GM12878 (cell line): ENCODE measurements around the gene M1AP.
A peak's percentile ranks its signal among the peaks of the same experiment; 100 is the strongest.

ENCODE experiments used
- BACH1 ChIP-seq: fragments of 450-650 bp; IDR thresholded peaks from 2 replicates; pipeline ENCODE4 v1.6.1; 2017; ENCODE audit warnings: mild to moderate bottlenecking, borderline replicate concordance
- CREB1 ChIP-seq: IDR thresholded peaks from 2 replicates; pipeline ENCODE4 v1.6.1; 2012; ENCODE audit warnings: low read depth, mild to moderate bottlenecking, inconsistent platforms
- HDAC6 ChIP-seq: fragments of 200-600 bp; sonication (generic); IDR thresholded peaks from one replicate; pipeline ENCODE4 v1.8.0; 2017; ENCODE audit warnings: antibody characterized with exemption; ENCODE audit not compliant: unreplicated experiment
- HDGF ChIP-seq: fragments of 450-650 bp; IDR thresholded peaks from 2 replicates; pipeline ENCODE4 v1.6.1; 2016; ENCODE audit warnings: antibody characterized with exemption
- KDM1A ChIP-seq: fragments of 200-600 bp; sonication (generic); IDR thresholded peaks from 2 replicates; pipeline ENCODE4 v1.6.1; 2016; ENCODE audit warnings: borderline replicate concordance
- MEF2A ChIP-seq: IDR thresholded peaks from 2 replicates; pipeline ENCODE4 v1.6.1; 2011; ENCODE audit warnings: low read depth, mild to moderate bottlenecking, low read length, moderate library complexity; ENCODE audit not compliant: insufficient read depth
- MXI1 ChIP-seq: fragments of 150-350 bp; IDR thresholded peaks from 2 replicates; pipeline ENCODE4 v1.6.1; 2011; ENCODE audit warnings: low read depth, mild to moderate bottlenecking, inconsistent platforms, low read length, improper control_type of control experiment
- NFIC ChIP-seq: IDR thresholded peaks from 2 replicates; pipeline ENCODE4 v1.6.1; 2012; ENCODE audit warnings: low read depth, mild to moderate bottlenecking, inconsistent platforms, low read length, moderate library complexity
- POLR2A ChIP-seq: IDR thresholded peaks from 2 replicates; pipeline ENCODE4 v1.6.1; 2011; ENCODE audit warnings: low read depth, mild to moderate bottlenecking, low read length
- POLR2AphosphoS2 ChIP-seq: IDR thresholded peaks from 2 replicates; pipeline ENCODE4 v1.6.1; 2011; ENCODE audit warnings: low read depth, mild to moderate bottlenecking, low read length, improper control_type of control experiment, moderate library complexity
- TARDBP ChIP-seq: IDR thresholded peaks from 2 replicates; pipeline ENCODE4 v1.6.1; 2016; ENCODE audit warnings: borderline replicate concordance
- TCF7 ChIP-seq: IDR thresholded peaks from 2 replicates; pipeline ENCODE4 v1.6.1; 2014; ENCODE audit warnings: antibody characterized with exemption, borderline replicate concordance
- ZNF217 ChIP-seq: fragments of 450-650 bp; IDR thresholded peaks from 2 replicates; pipeline ENCODE4 v1.6.1; 2017; ENCODE audit warnings: antibody characterized with exemption, mild to moderate bottlenecking
- TF ChIP-seq, protein P1 (sequence below), 3 experiments: IDR thresholded peaks in 2 of 3; conservative IDR thresholded peaks in 1 of 3; 2 replicates each; pipeline ENCODE4 v1.5.1; 2011; ENCODE audit warnings: low read depth in 3 of 3, low read length in 3 of 3, mild to moderate bottlenecking in 3 of 3, control low read depth in 2 of 3, moderate library complexity in 2 of 3, inconsistent platforms in 1 of 3, mixed read lengths in 1 of 3; ENCODE audit not compliant: control insufficient read depth in 2 of 3, insufficient read depth in 1 of 3; ENCODE audit errors: extremely low read depth in 1 of 3

DNA sequence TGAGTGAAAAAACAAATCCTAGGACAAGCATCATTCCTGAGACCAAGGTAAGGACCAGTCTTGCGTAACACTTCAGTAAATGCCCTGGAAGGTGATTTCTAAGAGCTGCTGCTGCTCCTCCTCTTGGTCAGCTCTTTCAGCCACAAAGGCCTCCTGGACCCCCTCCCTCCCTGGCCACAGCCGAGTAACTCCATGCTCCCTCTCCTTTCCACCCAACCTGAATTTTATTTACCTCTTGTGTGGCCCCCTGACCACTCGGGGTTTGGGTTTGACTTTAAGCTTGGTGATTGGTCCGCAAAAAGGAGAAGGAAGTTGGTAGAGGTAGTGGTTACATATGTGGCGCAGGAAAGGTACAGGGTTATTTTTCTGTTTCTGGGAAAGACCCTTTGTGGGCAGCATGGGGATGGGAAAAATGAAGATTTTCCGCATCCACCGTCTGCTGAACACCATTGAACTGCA, 109.2 kb downstream of the M1AP start:
- no peak for TF ChIP-seq ZNF217
- TF ChIP-seq HDAC6: no peak
- TF ChIP-seq, protein P1, sequence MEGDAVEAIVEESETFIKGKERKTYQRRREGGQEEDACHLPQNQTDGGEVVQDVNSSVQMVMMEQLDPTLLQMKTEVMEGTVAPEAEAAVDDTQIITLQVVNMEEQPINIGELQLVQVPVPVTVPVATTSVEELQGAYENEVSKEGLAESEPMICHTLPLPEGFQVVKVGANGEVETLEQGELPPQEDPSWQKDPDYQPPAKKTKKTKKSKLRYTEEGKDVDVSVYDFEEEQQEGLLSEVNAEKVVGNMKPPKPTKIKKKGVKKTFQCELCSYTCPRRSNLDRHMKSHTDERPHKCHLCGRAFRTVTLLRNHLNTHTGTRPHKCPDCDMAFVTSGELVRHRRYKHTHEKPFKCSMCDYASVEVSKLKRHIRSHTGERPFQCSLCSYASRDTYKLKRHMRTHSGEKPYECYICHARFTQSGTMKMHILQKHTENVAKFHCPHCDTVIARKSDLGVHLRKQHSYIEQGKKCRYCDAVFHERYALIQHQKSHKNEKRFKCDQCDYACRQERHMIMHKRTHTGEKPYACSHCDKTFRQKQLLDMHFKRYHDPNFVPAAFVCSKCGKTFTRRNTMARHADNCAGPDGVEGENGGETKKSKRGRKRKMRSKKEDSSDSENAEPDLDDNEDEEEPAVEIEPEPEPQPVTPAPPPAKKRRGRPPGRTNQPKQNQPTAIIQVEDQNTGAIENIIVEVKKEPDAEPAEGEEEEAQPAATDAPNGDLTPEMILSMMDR (IDR thresholded peaks at IDR 0.05 in 2 of 3, conservative IDR thresholded peaks at IDR 0.05 in 1 of 3; ENCODE audit: control insufficient read depth in 2 of 3, extremely low read depth in 1 of 3, insufficient read depth in 1 of 3, low read depth in 3 of 3, low read length in 3 of 3): no peak
- no peak for TF ChIP-seq HDGF
- no peak for TF ChIP-seq BACH1
- TF ChIP-seq NFIC: peak; percentile 86
- TF ChIP-seq POLR2AphosphoS2: no peak
- TF ChIP-seq KDM1A: no peak
- 0 out of 2 replicates have a peak, but pooled peaks have one; percentile 42 for TF ChIP-seq MEF2A
- TF ChIP-seq POLR2A: 0 out of 2 replicates have a peak, but pooled peaks have one; percentile 23
- no peak for TF ChIP-seq TCF7
- TF ChIP-seq TARDBP: no peak
- TF ChIP-seq MXI1: no peak
- peak; percentile 30; the same call in 1 of the 2 replicates for TF ChIP-seq CREB1
